Loucy (cell line): Measurements from ENCODE around the gene OSGEP.

Experiments
- H2AFZ ChIP-seq: fragments of 200-600 bp; sonication (generic); 2 replicates; pipeline ENCODE4 v1.6.0; 2016; ENCODE audit warnings: antibody characterized with exemption, mild to moderate bottlenecking, low read length, moderate library complexity
- H3F3A ChIP-seq: fragments of 200-600 bp; 2 replicates; pipeline ENCODE4 v1.6.0; 2016; ENCODE audit warnings: antibody characterized with exemption, low read depth, mild to moderate bottlenecking
- H3K27me3 ChIP-seq: fragments of 200-600 bp; sonication (generic); 2 replicates; pipeline ENCODE4 v1.6.1; 2014; ENCODE audit warnings: low read length, mild to moderate bottlenecking; ENCODE audit not compliant: insufficient read depth, poor library complexity, severe bottlenecking
- H3K36me3 ChIP-seq: fragments of 200-600 bp; sonication (generic); 2 replicates; pipeline ENCODE4 v1.6.1; 2016; ENCODE audit warnings: low read length; ENCODE audit not compliant: insufficient read depth
- H3K4me1 ChIP-seq: fragments of 200-600 bp; sonication (generic); 2 replicates; pipeline ENCODE4 v1.5.1; 2014; ENCODE audit warnings: low read length, mild to moderate bottlenecking; ENCODE audit not compliant: insufficient read depth, poor library complexity, severe bottlenecking
- H3K4me2 ChIP-seq: fragments of 200-600 bp; sonication (generic); 2 replicates; pipeline ENCODE4 v1.6.0; 2014; ENCODE audit warnings: antibody characterized with exemption, low read length, low read depth, mild to moderate bottlenecking; ENCODE audit not compliant: poor library complexity, severe bottlenecking
- H3K4me3 ChIP-seq: fragments of 200-600 bp; sonication (generic); 2 replicates; pipeline ENCODE4 v1.5.1; 2014; ENCODE audit warnings: low read length, mild to moderate bottlenecking, mixed read lengths; ENCODE audit not compliant: poor library complexity, severe bottlenecking
- H3K79me2 ChIP-seq: fragments of 200-600 bp; sonication (generic); 2 replicates; pipeline ENCODE4 v1.6.1; 2014; ENCODE audit warnings: low read length; ENCODE audit not compliant: insufficient read depth
- H3K9ac ChIP-seq: fragments of 200-600 bp; sonication (generic); 2 replicates; pipeline ENCODE4 v1.6.0; 2014; ENCODE audit warnings: mild to moderate bottlenecking, low read depth, low read length, moderate library complexity; ENCODE audit not compliant: poor library complexity, severe bottlenecking
- H3K9me2 ChIP-seq: fragments of 200-600 bp; sonication (generic); replicated peaks from 2 replicates; pipeline ENCODE4 v1.6.1; 2016; ENCODE audit warnings: low read depth, low read length, mixed read lengths
- H3K9me3 ChIP-seq: fragments of 200-600 bp; sonication (generic); 2 replicates; pipeline ENCODE4 v1.6.1; 2014; ENCODE audit warnings: mild to moderate bottlenecking, antibody characterized with exemption, low read length, low read depth; ENCODE audit not compliant: insufficient read depth
- H4K20me1 ChIP-seq: fragments of 200-600 bp; sonication (generic); 2 replicates; pipeline ENCODE4 v1.6.0; 2014; ENCODE audit warnings: antibody characterized with exemption, low read length, mild to moderate bottlenecking; ENCODE audit not compliant: insufficient read depth, poor library complexity, severe bottlenecking
- EZH2phosphoT487 ChIP-seq: fragments of 200-600 bp; IDR thresholded peaks from 2 replicates; pipeline ENCODE4 v1.6.1; 2018; ENCODE audit warnings: antibody characterized with exemption, mild to moderate bottlenecking, moderate library complexity, borderline replicate concordance
- TF ChIP-seq, protein P1 (sequence below): fragments of 200-600 bp; sonication (generic); conservative IDR thresholded peaks from 2 replicates; pipeline ENCODE4 v1.5.1; 2014; ENCODE audit warnings: mild to moderate bottlenecking, antibody characterized with exemption, low read length

OSGEP gene

GRCh38 chr14:20460458-20461224 lies 6.0 kb upstream of the OSGEP start:
- H2AFZ ChIP-seq: 0 out of 2 replicates have a peak overlapping the region, but pooled peaks have one; percentile 48
- peaks cover 38% of the 10 kb centered on the region for H3K4me1 ChIP-seq
- H4K20me1 ChIP-seq: peaks cover 47% of the 10 kb centered on the region
- H3K4me2 ChIP-seq: peak overlapping the region; percentile 96
- H3F3A ChIP-seq: no peaks in the 10 kb centered on the region
- TF ChIP-seq, protein P1, sequence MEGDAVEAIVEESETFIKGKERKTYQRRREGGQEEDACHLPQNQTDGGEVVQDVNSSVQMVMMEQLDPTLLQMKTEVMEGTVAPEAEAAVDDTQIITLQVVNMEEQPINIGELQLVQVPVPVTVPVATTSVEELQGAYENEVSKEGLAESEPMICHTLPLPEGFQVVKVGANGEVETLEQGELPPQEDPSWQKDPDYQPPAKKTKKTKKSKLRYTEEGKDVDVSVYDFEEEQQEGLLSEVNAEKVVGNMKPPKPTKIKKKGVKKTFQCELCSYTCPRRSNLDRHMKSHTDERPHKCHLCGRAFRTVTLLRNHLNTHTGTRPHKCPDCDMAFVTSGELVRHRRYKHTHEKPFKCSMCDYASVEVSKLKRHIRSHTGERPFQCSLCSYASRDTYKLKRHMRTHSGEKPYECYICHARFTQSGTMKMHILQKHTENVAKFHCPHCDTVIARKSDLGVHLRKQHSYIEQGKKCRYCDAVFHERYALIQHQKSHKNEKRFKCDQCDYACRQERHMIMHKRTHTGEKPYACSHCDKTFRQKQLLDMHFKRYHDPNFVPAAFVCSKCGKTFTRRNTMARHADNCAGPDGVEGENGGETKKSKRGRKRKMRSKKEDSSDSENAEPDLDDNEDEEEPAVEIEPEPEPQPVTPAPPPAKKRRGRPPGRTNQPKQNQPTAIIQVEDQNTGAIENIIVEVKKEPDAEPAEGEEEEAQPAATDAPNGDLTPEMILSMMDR: no peak
- no peak for TF ChIP-seq EZH2phosphoT487
- H3K9me3 ChIP-seq: no peaks in the 10 kb centered on the region
- H3K9ac ChIP-seq: peak overlapping the region; percentile 90
- H3K4me3 ChIP-seq: peak overlapping the region; percentile 77
- H3K36me3 ChIP-seq: peaks cover 30% of the 10 kb centered on the region; the same call in 1 of the 2 replicates
- H3K9me2 ChIP-seq: no peaks in the 10 kb centered on the region
- H3K79me2 ChIP-seq: peaks cover 56% of the 10 kb centered on the region
- H3K27me3 ChIP-seq: no peaks in the 10 kb centered on the region

GRCh38 chr14:20458031-20458789 lies 3.6 kb upstream of the OSGEP start:
- Histone ChIP-seq H3K4me3 (no peak overlapping the region), H3K9me2 (no peaks in the 10 kb centered on the region), H3K4me1 (peaks cover 44% of the 10 kb centered on the region), H3F3A (no peaks in the 10 kb centered on the region), H2AFZ (no peak overlapping the region), H3K27me3 (no peaks in the 10 kb centered on the region), H3K79me2 (peaks cover 75% of the 10 kb centered on the region), H3K9me3 (no peaks in the 10 kb centered on the region), H3K36me3 (peaks cover 30% of the 10 kb centered on the region; the same call in 1 of the 2 replicates), H3K9ac (no peak overlapping the region), H3K4me2 (peak overlapping the region; percentile 96), H4K20me1 (peaks cover 54% of the 10 kb centered on the region)
- TF ChIP-seq, protein P1: no peak
- no peak for TF ChIP-seq EZH2phosphoT487

GRCh38 chr14:20456971-20457370 lies 2.4 kb upstream of the OSGEP start:
- peak overlapping the region; percentile 86 for H3K4me3 ChIP-seq
- peaks cover 33% of the 10 kb centered on the region; the same call in 1 of the 2 replicates for H3K36me3 ChIP-seq
- H2AFZ ChIP-seq: no peak overlapping the region
- peaks cover 54% of the 10 kb centered on the region for H4K20me1 ChIP-seq
- no peaks in the 10 kb centered on the region for H3K9me3 ChIP-seq
- no peak for TF ChIP-seq EZH2phosphoT487
- TF ChIP-seq, protein P1: no peak
- H3F3A ChIP-seq: no peaks in the 10 kb centered on the region
- H3K4me2 ChIP-seq: peak overlapping the region; percentile 88
- H3K9ac ChIP-seq: peak overlapping the region; percentile 95
- no peaks in the 10 kb centered on the region for H3K27me3 ChIP-seq
- peaks cover 87% of the 10 kb centered on the region for H3K79me2 ChIP-seq
- H3K4me1 ChIP-seq: peaks cover 44% of the 10 kb centered on the region
- H3K9me2 ChIP-seq: no peaks in the 10 kb centered on the region
